HepG2 (cell line): ENCODE data around the gene AHCY. TPM values are rescaled to one million over a fixed set of nuclear protein-coding genes. Genes with fewer than 3 reads are reported as not detected.

Experiments
- BORCS8-MEF2B ChIP-seq: sonication (generic); formaldehyde crosslinking; IDR thresholded peaks from 2 replicates; pipeline ENCODE4 v1.8.0; 2022; ENCODE audit warnings: mild to moderate bottlenecking, missing genetic modification reagents
- CEBPB ChIP-seq: IDR thresholded peaks from 2 replicates; pipeline ENCODE4 v1.6.1; 2011; ENCODE audit warnings: low read depth, low read length, improper control_type of control experiment, borderline replicate concordance
- DNMT1 ChIP-seq: sonication (generic); formaldehyde crosslinking; IDR thresholded peaks from 2 replicates; pipeline ENCODE4 v1.5.1; 2020; ENCODE audit warnings: mild to moderate bottlenecking, missing genetic modification reagents
- DNMT3B ChIP-seq: conservative IDR thresholded peaks from 2 replicates; pipeline ENCODE4 v1.6.1; 2016; ENCODE audit warnings: missing biosample characterization, control low read depth
- FOSL1 ChIP-seq: sonication (generic); formaldehyde crosslinking; IDR thresholded peaks from 2 replicates; pipeline ENCODE4 v1.9.0; 2021; ENCODE audit warnings: missing genetic modification reagents, borderline replicate concordance
- IKZF1 ChIP-seq: fragments of 450-650 bp; IDR thresholded peaks from 2 replicates; pipeline ENCODE4 v1.7.1; 2016
- KMT2B ChIP-seq: IDR thresholded peaks from 2 replicates; pipeline ENCODE4 v1.6.1; 2016; ENCODE audit warnings: missing genetic modification reagents, missing compliant biosample characterization
- NCOA2 ChIP-seq: sonication (generic); formaldehyde crosslinking; IDR thresholded peaks from 2 replicates; pipeline ENCODE4 v1.8.0; 2022; ENCODE audit warnings: inconsistent platforms
- PCBP1 ChIP-seq: fragments of 200-400 bp; formaldehyde crosslinking; IDR thresholded peaks from 2 replicates; pipeline ENCODE4 v1.6.1; 2017; ENCODE audit warnings: mild to moderate bottlenecking, low read depth, low read length, borderline replicate concordance
- PHF20 ChIP-seq: sonication (generic); formaldehyde crosslinking; IDR thresholded peaks from 2 replicates; pipeline ENCODE4 v1.5.0; 2020; ENCODE audit warnings: mild to moderate bottlenecking, missing genetic modification reagents
- ZNF44 ChIP-seq: sonication (generic); formaldehyde crosslinking; IDR thresholded peaks from 2 replicates; pipeline ENCODE4 v1.5.1; 2020; ENCODE audit warnings: mild to moderate bottlenecking, missing genetic modification reagents
- ZNF709 ChIP-seq: sonication (generic); formaldehyde crosslinking; IDR thresholded peaks from 2 replicates; pipeline ENCODE4 v1.5.0; 2020; ENCODE audit warnings: mild to moderate bottlenecking, missing genetic modification reagents
- ZNF761 ChIP-seq: sonication (generic); formaldehyde crosslinking; conservative IDR thresholded peaks from 2 replicates; pipeline ENCODE4 v1.4.0; 2020; ENCODE audit warnings: mild to moderate bottlenecking, missing genetic modification reagents
- ZNF768 ChIP-seq: sonication (generic); formaldehyde crosslinking; IDR thresholded peaks from 2 replicates; pipeline ENCODE4 v1.4.0; 2020; ENCODE audit warnings: missing genetic modification reagents
- ZNF83 ChIP-seq: sonication (generic); formaldehyde crosslinking; IDR thresholded peaks from 2 replicates; pipeline ENCODE4 v1.4.0; 2020; ENCODE audit warnings: missing genetic modification reagents, mild to moderate bottlenecking, borderline replicate concordance
- polyA plus RNA-seq, 8 experiments: library from polyadenylated mRNA; depleted of rRNA in 3 of 8; stranded (reverse) in 7 of 8; unstranded in 1 of 8; fragments of >200 nt; fragmentation: Illumina TruSeq in 4 of 8; extraction: Trizol in 4 of 8; gene quantifications; 2 replicates each; pipeline versions ENCODE4 v1.2.1 to v1.2.3, GENCODE V29; 2011 to 2016; ENCODE audit warnings: low read depth in 4 of 8, missing spikeins in 1 of 8, mixed read lengths in 1 of 8; ENCODE audit not compliant: insufficient read depth in 1 of 8
- total RNA-seq, 5 experiments: library from RNA; depleted of rRNA; stranded (reverse); fragments of >200 nt; fragmentation: Illumina TruSeq; extraction: Trizol; gene quantifications; 2 replicates each; pipeline ENCODE4 v1.2.3, GENCODE V29; 2016; ENCODE audit warnings: low read depth in 1 of 5
- TF ChIP-seq, protein P1 (sequence below): IDR thresholded peaks from 2 replicates; pipeline ENCODE4 v1.6.1; 2016; ENCODE audit warnings: mild to moderate bottlenecking
- TF ChIP-seq, protein P2 (sequence below): IDR thresholded peaks from 2 replicates; pipeline ENCODE4 v1.6.1; 2018; ENCODE audit warnings: missing genetic modification reagents
- TF ChIP-seq, protein P3 (sequence below): sonication (generic); formaldehyde crosslinking; IDR thresholded peaks from 2 replicates; pipeline ENCODE4 v1.4.0; 2020; ENCODE audit warnings: mild to moderate bottlenecking, missing genetic modification reagents
- TF ChIP-seq, protein P4 (sequence below): sonication (generic); formaldehyde crosslinking; IDR thresholded peaks from 2 replicates; pipeline ENCODE4 v1.8.1; 2023; ENCODE audit warnings: missing genetic modification reagents, mild to moderate bottlenecking, borderline replicate concordance
- TF ChIP-seq, protein P5 (sequence below): sonication (generic); formaldehyde crosslinking; IDR thresholded peaks from 2 replicates; pipeline ENCODE4 v1.4.0; 2020; ENCODE audit warnings: missing genetic modification reagents

Gene AHCY
- total and polyA plus RNA-seq, 2 of the 13 experiments (the other 11 are each of a cell fraction or from before 2014, with no cell fraction given), result 407 to 419 TPM

DNA sequence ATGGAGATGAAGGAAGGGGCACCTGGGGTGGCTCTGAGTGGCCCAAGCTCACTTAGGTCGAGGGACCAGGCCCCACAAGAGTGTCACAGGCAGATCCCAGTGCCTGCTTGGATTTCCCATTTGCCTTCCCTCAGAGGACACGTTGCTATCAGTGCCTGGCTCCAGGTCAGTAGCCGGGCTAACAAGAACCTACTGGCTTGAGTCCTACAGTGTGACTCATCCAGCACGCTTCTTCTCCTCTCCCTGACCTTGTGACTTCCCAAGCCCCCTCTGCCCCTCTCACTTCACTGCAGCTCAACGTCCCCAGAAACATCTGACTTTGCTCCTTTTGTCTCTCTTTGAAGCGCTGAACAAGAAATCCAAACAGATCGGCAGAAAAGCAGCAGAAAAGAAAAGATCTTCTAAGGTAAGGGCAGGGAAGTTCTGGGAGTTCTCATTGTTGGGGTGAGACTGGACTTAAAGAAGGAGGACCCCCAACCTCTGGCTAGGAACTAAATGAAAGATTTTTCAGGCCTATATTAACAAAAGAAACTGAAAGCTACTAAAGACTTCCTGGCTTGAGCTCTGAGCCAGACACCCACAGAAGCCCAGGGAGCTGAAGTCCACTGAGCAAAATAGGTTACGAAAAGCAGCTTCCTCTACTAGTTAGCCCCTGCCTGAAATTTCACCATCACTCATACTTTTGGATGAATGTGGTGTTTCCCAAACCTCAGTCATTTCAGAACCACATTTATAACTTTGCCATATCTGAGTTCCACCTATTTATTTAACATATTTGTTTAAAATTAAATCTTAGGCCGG is 40.5 kb downstream of the AHCY start (continued):
- TF ChIP-seq, protein P1, sequence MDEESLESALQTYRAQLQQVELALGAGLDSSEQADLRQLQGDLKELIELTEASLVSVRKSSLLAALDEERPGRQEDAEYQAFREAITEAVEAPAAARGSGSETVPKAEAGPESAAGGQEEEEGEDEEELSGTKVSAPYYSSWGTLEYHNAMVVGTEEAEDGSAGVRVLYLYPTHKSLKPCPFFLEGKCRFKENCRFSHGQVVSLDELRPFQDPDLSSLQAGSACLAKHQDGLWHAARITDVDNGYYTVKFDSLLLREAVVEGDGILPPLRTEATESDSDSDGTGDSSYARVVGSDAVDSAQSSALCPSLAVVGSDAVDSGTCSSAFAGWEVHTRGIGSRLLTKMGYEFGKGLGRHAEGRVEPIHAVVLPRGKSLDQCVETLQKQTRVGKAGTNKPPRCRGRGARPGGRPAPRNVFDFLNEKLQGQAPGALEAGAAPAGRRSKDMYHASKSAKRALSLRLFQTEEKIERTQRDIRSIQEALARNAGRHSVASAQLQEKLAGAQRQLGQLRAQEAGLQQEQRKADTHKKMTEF (CRISPR knock-in tag), result 0 out of 2 replicates have a peak, but pooled peaks have one; percentile 19
- TF ChIP-seq, protein P2, sequence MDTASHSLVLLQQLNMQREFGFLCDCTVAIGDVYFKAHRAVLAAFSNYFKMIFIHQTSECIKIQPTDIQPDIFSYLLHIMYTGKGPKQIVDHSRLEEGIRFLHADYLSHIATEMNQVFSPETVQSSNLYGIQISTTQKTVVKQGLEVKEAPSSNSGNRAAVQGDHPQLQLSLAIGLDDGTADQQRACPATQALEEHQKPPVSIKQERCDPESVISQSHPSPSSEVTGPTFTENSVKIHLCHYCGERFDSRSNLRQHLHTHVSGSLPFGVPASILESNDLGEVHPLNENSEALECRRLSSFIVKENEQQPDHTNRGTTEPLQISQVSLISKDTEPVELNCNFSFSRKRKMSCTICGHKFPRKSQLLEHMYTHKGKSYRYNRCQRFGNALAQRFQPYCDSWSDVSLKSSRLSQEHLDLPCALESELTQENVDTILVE (CRISPR knock-in tag), result no peak; the same call in 1 of the 2 replicates
- no peak for TF ChIP-seq DNMT3B (CRISPR knock-in tag)
- TF ChIP-seq, protein P3, sequence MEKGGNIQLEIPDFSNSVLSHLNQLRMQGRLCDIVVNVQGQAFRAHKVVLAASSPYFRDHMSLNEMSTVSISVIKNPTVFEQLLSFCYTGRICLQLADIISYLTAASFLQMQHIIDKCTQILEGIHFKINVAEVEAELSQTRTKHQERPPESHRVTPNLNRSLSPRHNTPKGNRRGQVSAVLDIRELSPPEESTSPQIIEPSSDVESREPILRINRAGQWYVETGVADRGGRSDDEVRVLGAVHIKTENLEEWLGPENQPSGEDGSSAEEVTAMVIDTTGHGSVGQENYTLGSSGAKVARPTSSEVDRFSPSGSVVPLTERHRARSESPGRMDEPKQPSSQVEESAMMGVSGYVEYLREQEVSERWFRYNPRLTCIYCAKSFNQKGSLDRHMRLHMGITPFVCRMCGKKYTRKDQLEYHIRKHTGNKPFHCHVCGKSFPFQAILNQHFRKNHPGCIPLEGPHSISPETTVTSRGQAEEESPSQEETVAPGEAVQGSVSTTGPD (CRISPR knock-in tag), result no peak
- TF ChIP-seq IKZF1, result no peak
- peak; percentile 28; the same call in 1 of the 2 replicates for TF ChIP-seq FOSL1 (CRISPR knock-in tag)
- TF ChIP-seq NCOA2 (CRISPR knock-in tag), result no peak
- TF ChIP-seq ZNF709, result no peak
- peak; percentile 72; the same call in 1 of the 2 replicates for TF ChIP-seq ZNF761 (CRISPR knock-in tag)
- no peak; the same call in 1 of the 2 replicates for TF ChIP-seq BORCS8-MEF2B
- no peak for TF ChIP-seq PCBP1
- no peak for TF ChIP-seq DNMT1 (CRISPR knock-in tag)
- no peak for TF ChIP-seq PHF20 (CRISPR knock-in tag)
- TF ChIP-seq, protein P4, sequence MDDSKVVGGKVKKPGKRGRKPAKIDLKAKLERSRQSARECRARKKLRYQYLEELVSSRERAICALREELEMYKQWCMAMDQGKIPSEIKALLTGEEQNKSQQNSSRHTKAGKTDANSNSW (CRISPR knock-in tag), result no peak
- TF ChIP-seq, protein P5, sequence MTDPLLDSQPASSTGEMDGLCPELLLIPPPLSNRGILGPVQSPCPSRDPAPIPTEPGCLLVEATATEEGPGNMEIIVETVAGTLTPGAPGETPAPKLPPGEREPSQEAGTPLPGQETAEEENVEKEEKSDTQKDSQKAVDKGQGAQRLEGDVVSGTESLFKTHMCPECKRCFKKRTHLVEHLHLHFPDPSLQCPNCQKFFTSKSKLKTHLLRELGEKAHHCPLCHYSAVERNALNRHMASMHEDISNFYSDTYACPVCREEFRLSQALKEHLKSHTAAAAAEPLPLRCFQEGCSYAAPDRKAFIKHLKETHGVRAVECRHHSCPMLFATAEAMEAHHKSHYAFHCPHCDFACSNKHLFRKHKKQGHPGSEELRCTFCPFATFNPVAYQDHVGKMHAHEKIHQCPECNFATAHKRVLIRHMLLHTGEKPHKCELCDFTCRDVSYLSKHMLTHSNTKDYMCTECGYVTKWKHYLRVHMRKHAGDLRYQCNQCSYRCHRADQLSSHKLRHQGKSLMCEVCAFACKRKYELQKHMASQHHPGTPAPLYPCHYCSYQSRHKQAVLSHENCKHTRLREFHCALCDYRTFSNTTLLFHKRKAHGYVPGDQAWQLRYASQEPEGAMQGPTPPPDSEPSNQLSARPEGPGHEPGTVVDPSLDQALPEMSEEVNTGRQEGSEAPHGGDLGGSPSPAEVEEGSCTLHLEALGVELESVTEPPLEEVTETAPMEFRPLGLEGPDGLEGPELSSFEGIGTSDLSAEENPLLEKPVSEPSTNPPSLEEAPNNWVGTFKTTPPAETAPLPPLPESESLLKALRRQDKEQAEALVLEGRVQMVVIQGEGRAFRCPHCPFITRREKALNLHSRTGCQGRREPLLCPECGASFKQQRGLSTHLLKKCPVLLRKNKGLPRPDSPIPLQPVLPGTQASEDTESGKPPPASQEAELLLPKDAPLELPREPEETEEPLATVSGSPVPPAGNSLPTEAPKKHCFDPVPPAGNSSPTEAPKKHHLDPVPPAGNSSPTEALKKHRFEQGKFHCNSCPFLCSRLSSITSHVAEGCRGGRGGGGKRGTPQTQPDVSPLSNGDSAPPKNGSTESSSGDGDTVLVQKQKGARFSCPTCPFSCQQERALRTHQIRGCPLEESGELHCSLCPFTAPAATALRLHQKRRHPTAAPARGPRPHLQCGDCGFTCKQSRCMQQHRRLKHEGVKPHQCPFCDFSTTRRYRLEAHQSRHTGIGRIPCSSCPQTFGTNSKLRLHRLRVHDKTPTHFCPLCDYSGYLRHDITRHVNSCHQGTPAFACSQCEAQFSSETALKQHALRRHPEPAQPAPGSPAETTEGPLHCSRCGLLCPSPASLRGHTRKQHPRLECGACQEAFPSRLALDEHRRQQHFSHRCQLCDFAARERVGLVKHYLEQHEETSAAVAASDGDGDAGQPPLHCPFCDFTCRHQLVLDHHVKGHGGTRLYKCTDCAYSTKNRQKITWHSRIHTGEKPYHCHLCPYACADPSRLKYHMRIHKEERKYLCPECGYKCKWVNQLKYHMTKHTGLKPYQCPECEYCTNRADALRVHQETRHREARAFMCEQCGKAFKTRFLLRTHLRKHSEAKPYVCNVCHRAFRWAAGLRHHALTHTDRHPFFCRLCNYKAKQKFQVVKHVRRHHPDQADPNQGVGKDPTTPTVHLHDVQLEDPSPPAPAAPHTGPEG (CRISPR knock-in tag), result no peak
- no peak for TF ChIP-seq ZNF768 (CRISPR knock-in tag)
- peak; percentile 46; the same call in 1 of the 2 replicates for TF ChIP-seq CEBPB
- peak; percentile 90; the same call in 1 of the 2 replicates for TF ChIP-seq ZNF83 (CRISPR knock-in tag)
- no peak for TF ChIP-seq ZNF44
- TF ChIP-seq KMT2B (CRISPR knock-in tag), result no peak
